Erythroblast (primary cell): ENCODE measurements around the gene MCUB.
A peak's percentile ranks its signal among the peaks of the same experiment; 100 is the strongest.

ENCODE experiments used
- DNase-seq, 2 experiments: peaks; one replicate each; lab custom pipeline; 2025; lab: John Stamatoyannopoulos, UW
- GATA1 ChIP-seq: IDR thresholded peaks from 2 replicates; pipeline ENCODE4 v1.6.1; 2011; ENCODE audit warnings: low read depth, mild to moderate bottlenecking, control low read depth, low read length, moderate library complexity
- POLR2A ChIP-seq: IDR thresholded peaks from 2 replicates; pipeline ENCODE4 v1.6.1; 2011; ENCODE audit warnings: mild to moderate bottlenecking, low read length

Gene MCUB

GRCh38 chr4:109729718-109730618, 169.9 kb downstream of the MCUB start, which contains the start of gene PLA2G12A:
PLA2G12A (minus strand) TSS chr4:109730070; CDS start chr4:109729809, 261 bp downstream.
- TF ChIP-seq GATA1, result no peak
- peak; percentile 45 for TF ChIP-seq POLR2A
- DNase-seq, result peak; percentile 83 to 92

GRCh38 chr4:109730619-109731545, 170.8 kb downstream of the MCUB start:
- DNase-seq, result peak; percentile 44
- TF ChIP-seq POLR2A, result no peak
- TF ChIP-seq GATA1, result no peak

- DNase-seq, result peak in 1 of 2 experiments; percentile 16
- no peak for TF ChIP-seq GATA1
- no peak for TF ChIP-seq POLR2A
These were observed 173.7 kb downstream of the MCUB start for GRCh38 chr4:109733728-109734127.

- TF ChIP-seq GATA1 (no peak), POLR2A (no peak)
- DNase-seq, result peak in 1 of 2 experiments; percentile 10
These were observed 175.7 kb downstream of the MCUB start for GRCh38 chr4:109735566-109736365.
